Esophagus (tissue), 2 donors: Measurements from ENCODE around the gene PPP4R3B. TPM values are rescaled to one million over a fixed set of nuclear protein-coding genes. Genes with fewer than 3 reads are reported as not detected.

Experiments used
- polyA plus RNA-seq, 2 donors: library from polyadenylated mRNA; stranded (reverse); fragments of 200-250 nt; gene quantifications; one replicate each; pipeline ENCODE4 v1.2.3, GENCODE V29; 2013
- donor health status: healthy with polysubstance abuse.
- donor health status: Bipolar disorder and iron deficiency.

The PPP4R3B gene
- polyA plus RNA-seq, 2 donors: 20.9 to 21.8 TPM

Other genes starting within 250 kb of the PPP4R3B start
- gene CCDC88A, start 197.8 kb downstream of the PPP4R3B start, polyA plus RNA-seq: 1 to 10 TPM; 3.3 to 7.0 TPM
- 10 to 100 TPM; 18.4 to 25.6 TPM for gene CFAP36, start 97.9 kb downstream of the PPP4R3B start, polyA plus RNA-seq
- gene PNPT1, start 76.2 kb upstream of the PPP4R3B start, polyA plus RNA-seq: 1 to 10 TPM; 5.6 to 7.4 TPM